ENCODE results near the gene CNPPD1.

CNPPD1 gene

GRCh38 chr2:219125225-219125885 is 51.4 kb downstream of the CNPPD1 start:
- Histone ChIP-seq H3K27me3 (replicated peaks) (no peaks in the 10 kb centered on the region), H3K36me3 (replicated peaks) (no peaks in the 10 kb centered on the region), H3K4me3 (ENCODE audit: low read depth, low read length) (no peak overlapping the region), H3K27ac (peak overlapping the region; percentile 15)
- DNase-seq: peak; percentile 93
- in situ Hi-C loops (cut with HindIII; ENCODE audit: low pct_ligation_motif_present, low sequenced_read_pairs): no loop called here
- TF ChIP-seq CTCF (IDR thresholded peaks at IDR 0.05; ENCODE audit: low read depth, low read length, missing control alignments): no peak

- Histone ChIP-seq H3K36me3 (replicated peaks) (no peaks in the 10 kb centered on the region), H3K4me3 (ENCODE audit: low read depth, low read length) (no peak overlapping the region), H3K27ac (no peak overlapping the region), H3K27me3 (replicated peaks) (no peaks in the 10 kb centered on the region)
- TF ChIP-seq CTCF (IDR thresholded peaks at IDR 0.05; ENCODE audit: low read depth, low read length, missing control alignments): no peak
- in situ Hi-C loops (cut with HindIII; ENCODE audit: low pct_ligation_motif_present, low sequenced_read_pairs): no loop called here
- peak; percentile 41 for DNase-seq
These were observed 52.2 kb downstream of the CNPPD1 start for GRCh38 chr2:219124381-219125110.

- TF ChIP-seq CTCF (IDR thresholded peaks at IDR 0.05; ENCODE audit: low read depth, low read length, missing control alignments): no peak
- Histone ChIP-seq H3K36me3 (replicated peaks) (no peaks in the 10 kb centered on the region), H3K4me3 (ENCODE audit: low read depth, low read length) (no peak overlapping the region)
These were observed 53.2 kb downstream of the CNPPD1 start for GRCh38 chr2:219123356-219124135.

GRCh38 chr2:219122202-219122980 is 54.3 kb downstream of the CNPPD1 start:
- no peaks in the 10 kb centered on the region for H3K27me3 ChIP-seq (replicated peaks)
- DNase-seq: no peak
- H3K4me3 ChIP-seq (ENCODE audit: low read depth, low read length): no peak overlapping the region
- no peak for TF ChIP-seq CTCF (IDR thresholded peaks at IDR 0.05; ENCODE audit: low read depth, low read length, missing control alignments)
- in situ Hi-C loops (cut with HindIII; ENCODE audit: low pct_ligation_motif_present, low sequenced_read_pairs): no loop called here
- H3K27ac ChIP-seq: no peak overlapping the region
- no peaks in the 10 kb centered on the region for H3K36me3 ChIP-seq (replicated peaks)

More at GRCh38 chr2:219123356-219124135, 53.2 kb downstream of the CNPPD1 start:
- no peak for DNase-seq
- Histone ChIP-seq H3K27me3 (replicated peaks) (no peaks in the 10 kb centered on the region), H3K27ac (no peak overlapping the region)
- in situ Hi-C loops (cut with HindIII; ENCODE audit: low pct_ligation_motif_present, low sequenced_read_pairs): no loop called here

Measured in brain microvascular endothelial cell (primary cell).